NCI-H2227 (cell line): Measurements from ENCODE around the gene MESP1.

Experiments
- DNase-seq: peaks from one replicate; lab custom pipeline; 2025; ENCODE audit not compliant: unreplicated experiment; lab: John Stamatoyannopoulos, UW

The MESP1 gene

GRCh38 chr15:89781891-89782618 is 31.0 kb upstream of the MESP1 start:
- no peak for DNase-seq

- no peak for DNase-seq
These were observed 30.0 kb upstream of the MESP1 start for GRCh38 chr15:89781055-89781454.

- DNase-seq, result no peak
These were observed 29.6 kb upstream of the MESP1 start for GRCh38 chr15:89780601-89781000.

- DNase-seq, result no peak
These were observed 27.8 kb upstream of the MESP1 start for GRCh38 chr15:89778861-89779260.

- DNase-seq, result no peak
These were observed 26.8 kb upstream of the MESP1 start for GRCh38 chr15:89777782-89778380.

GRCh38 chr15:89777073-89777751 is 26.2 kb upstream of the MESP1 start:
- no peak for DNase-seq

GRCh38 chr15:89776274-89777072 is 25.4 kb upstream of the MESP1 start, which contains the start of gene MESP2:
Gene MESP2 (plus strand): TSS chr15:89776332. CDS start chr15:89776358, 26 bp downstream.
- DNase-seq, result peak; percentile 81

- DNase-seq, result no peak
These were observed 24.8 kb upstream of the MESP1 start for GRCh38 chr15:89775815-89776214.

GRCh38 chr15:89774492-89774891 is 23.4 kb upstream of the MESP1 start:
- DNase-seq, result no peak

GRCh38 chr15:89772932-89773583 is 22.0 kb upstream of the MESP1 start:
- DNase-seq, result no peak

GRCh38 chr15:89770041-89770440 is 19.0 kb upstream of the MESP1 start:
- no peak for DNase-seq

- DNase-seq, result no peak
These were observed 18.3 kb upstream of the MESP1 start for GRCh38 chr15:89769366-89769765.

- no peak for DNase-seq
These were observed 17.0 kb upstream of the MESP1 start for GRCh38 chr15:89768071-89768500.

GRCh38 chr15:89767411-89767915 is 16.4 kb upstream of the MESP1 start:
- no peak for DNase-seq

GRCh38 chr15:89766357-89767311 is 15.6 kb upstream of the MESP1 start:
- no peak for DNase-seq

- DNase-seq, result no peak
These were observed 14.6 kb upstream of the MESP1 start for GRCh38 chr15:89765694-89766093.

- DNase-seq, result no peak
These were observed 10.9 kb upstream of the MESP1 start for GRCh38 chr15:89761929-89762328.

- no peak for DNase-seq
These were observed 10.2 kb upstream of the MESP1 start for GRCh38 chr15:89761009-89761831.
